ENCODE measurements around the gene RAB42.

DNA sequence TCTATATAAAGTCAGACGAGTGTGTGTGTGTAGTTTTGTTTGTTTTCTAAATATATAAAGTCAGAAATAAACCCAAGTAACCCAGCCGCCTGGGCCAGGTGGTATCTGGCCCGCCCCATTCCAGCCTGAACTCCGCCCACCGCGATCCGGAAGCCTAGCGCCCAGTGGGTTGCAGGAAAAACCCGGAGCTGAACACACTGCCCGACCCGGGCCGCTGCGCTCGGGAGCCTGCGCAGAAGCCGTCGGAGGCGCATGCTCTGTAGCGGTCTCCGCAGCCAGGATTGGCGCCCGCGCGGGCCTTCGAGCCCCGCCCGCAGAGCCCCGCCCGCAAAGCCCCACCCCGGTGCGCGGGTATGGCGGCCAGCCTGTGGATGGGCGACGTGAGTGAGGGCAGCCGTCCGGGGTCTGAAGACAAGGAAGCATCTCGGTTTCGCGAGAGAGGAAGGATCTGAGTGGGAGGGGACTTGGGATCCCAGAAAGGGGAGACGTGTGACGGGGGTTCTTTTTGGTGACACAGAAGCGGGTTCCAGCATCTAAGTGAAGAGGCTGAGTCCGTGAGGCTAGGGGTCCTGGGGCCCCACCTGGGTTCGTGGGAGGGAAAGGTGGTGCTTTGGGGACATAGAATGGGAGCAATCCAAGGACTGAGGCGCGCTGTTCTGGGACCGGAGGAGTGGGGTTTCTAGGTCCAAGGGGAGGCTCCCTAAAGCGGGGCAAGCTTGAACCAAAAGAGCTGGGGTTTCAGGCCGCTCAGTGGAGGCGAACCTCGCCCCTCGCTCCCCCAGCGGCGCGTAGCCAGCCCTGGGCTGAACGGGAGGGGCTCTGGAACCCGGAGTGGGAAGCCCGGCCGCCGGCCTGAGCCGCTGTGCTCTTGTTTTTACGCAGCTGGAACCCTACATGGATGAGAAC lies 39.1 kb upstream of the RAB42 start, which contains the start of gene TRNAU1AP:
- no peak for TF ChIP-seq POLR2AphosphoS5 (IDR thresholded peaks at IDR 0.05; ENCODE audit: low read depth, low read length)
- TF ChIP-seq POLR2A (IDR thresholded peaks at IDR 0.05; ENCODE audit: low read depth, low read length): peak; percentile 69
- no peak for TF ChIP-seq TAF1 (IDR thresholded peaks at IDR 0.05; ENCODE audit: borderline replicate concordance, low read depth, low read length)

All from GM12892 (cell line).